ENCODE results near the gene SUGCT.

Gene SUGCT

GRCh38 chr7:40316176-40316575 lies 181.4 kb downstream of the SUGCT start:
- TF ChIP-seq NFIC (IDR thresholded peaks at IDR 0.05): no peak
- no peak for TF ChIP-seq TCF12 (IDR thresholded peaks at IDR 0.05; ENCODE audit: low read depth)

- TF ChIP-seq EGR1 (IDR thresholded peaks at IDR 0.05): no peak
- TF ChIP-seq YY1 (IDR thresholded peaks at IDR 0.05; ENCODE audit: low read depth): no peak
- TF ChIP-seq NFIC (IDR thresholded peaks at IDR 0.05): no peak
- no peak for TF ChIP-seq TAF1 (IDR thresholded peaks at IDR 0.05; ENCODE audit: low read depth)
- no peak for TF ChIP-seq REST (IDR thresholded peaks at IDR 0.05; ENCODE audit: low read depth)
- TF ChIP-seq EP300 (IDR thresholded peaks at IDR 0.05; ENCODE audit: borderline replicate concordance): no peak
Observed at GRCh38 chr7:40324914-40325313, 190.1 kb downstream of the SUGCT start.

GRCh38 chr7:40327113-40327512 lies 192.3 kb downstream of the SUGCT start:
- no peak for TF ChIP-seq FOXM1 (IDR thresholded peaks at IDR 0.05; ENCODE audit: borderline replicate concordance, low read depth)
- TF ChIP-seq ZBTB7A (IDR thresholded peaks at IDR 0.05; ENCODE audit: low read depth): no peak
- TF ChIP-seq, protein P1, sequence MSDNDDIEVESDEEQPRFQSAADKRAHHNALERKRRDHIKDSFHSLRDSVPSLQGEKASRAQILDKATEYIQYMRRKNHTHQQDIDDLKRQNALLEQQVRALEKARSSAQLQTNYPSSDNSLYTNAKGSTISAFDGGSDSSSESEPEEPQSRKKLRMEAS (IDR thresholded peaks at IDR 0.05): no peak
- no peak for TF ChIP-seq EP300 (IDR thresholded peaks at IDR 0.05; ENCODE audit: borderline replicate concordance)
- TF ChIP-seq REST (IDR thresholded peaks at IDR 0.05; ENCODE audit: low read depth): no peak
- no peak for TF ChIP-seq USF1 (IDR thresholded peaks at IDR 0.05)
- TF ChIP-seq TCF12 (IDR thresholded peaks at IDR 0.05; ENCODE audit: low read depth): no peak
- no peak for TF ChIP-seq CEBPB (IDR thresholded peaks at IDR 0.05)
- TF ChIP-seq TEAD4 (IDR thresholded peaks at IDR 0.05): no peak
- no peak for TF ChIP-seq RAD21 (IDR thresholded peaks at IDR 0.05; ENCODE audit: low read depth)

DNA sequence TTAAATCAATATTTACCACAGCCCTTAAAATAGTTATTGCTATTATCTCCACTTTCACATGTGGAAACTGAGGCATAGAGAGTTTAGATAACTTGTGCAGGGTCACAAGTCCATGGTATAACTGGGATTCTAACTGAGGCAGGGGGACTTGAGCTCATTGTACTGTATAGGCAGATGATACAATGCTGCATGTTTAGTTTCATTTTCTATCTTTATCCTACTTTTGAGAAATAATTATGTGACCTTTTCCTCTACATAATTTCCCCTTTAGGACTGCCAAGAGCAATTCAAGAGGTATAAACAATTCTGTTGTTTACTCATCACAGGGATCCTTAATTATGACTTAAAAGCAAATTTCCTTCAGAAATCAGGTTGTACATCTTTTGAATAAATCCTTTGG lies 193.1 kb downstream of the SUGCT start:
- no peak for TF ChIP-seq FOXM1 (IDR thresholded peaks at IDR 0.05; ENCODE audit: borderline replicate concordance, low read depth)
- no peak for TF ChIP-seq TCF12 (IDR thresholded peaks at IDR 0.05; ENCODE audit: low read depth)
- no peak for TF ChIP-seq NFIC (IDR thresholded peaks at IDR 0.05)
- TF ChIP-seq, protein P1 (IDR thresholded peaks at IDR 0.05): no peak
- TF ChIP-seq REST (IDR thresholded peaks at IDR 0.05; ENCODE audit: low read depth): no peak
- no peak for TF ChIP-seq ZBTB7A (IDR thresholded peaks at IDR 0.05; ENCODE audit: low read depth)
- TF ChIP-seq TAF1 (IDR thresholded peaks at IDR 0.05; ENCODE audit: low read depth): no peak
- TF ChIP-seq EGR1 (IDR thresholded peaks at IDR 0.05): no peak

- no peak for TF ChIP-seq TCF12 (IDR thresholded peaks at IDR 0.05; ENCODE audit: low read depth)
- TF ChIP-seq RAD21 (IDR thresholded peaks at IDR 0.05; ENCODE audit: low read depth): peak; percentile 70
- TF ChIP-seq, protein P1 (IDR thresholded peaks at IDR 0.05): no peak
- no peak for TF ChIP-seq EP300 (IDR thresholded peaks at IDR 0.05; ENCODE audit: borderline replicate concordance)
- TF ChIP-seq NFIC (IDR thresholded peaks at IDR 0.05): no peak
Observed at GRCh38 chr7:40329601-40330153, 194.9 kb downstream of the SUGCT start.

- TF ChIP-seq ZBTB7A (IDR thresholded peaks at IDR 0.05; ENCODE audit: low read depth) (no peak), CREB1 (IDR thresholded peaks at IDR 0.05; ENCODE audit: low read depth) (no peak), EGR1 (IDR thresholded peaks at IDR 0.05) (no peak), REST (IDR thresholded peaks at IDR 0.05; ENCODE audit: low read depth) (no peak), YY1 (IDR thresholded peaks at IDR 0.05; ENCODE audit: low read depth) (no peak), EP300 (IDR thresholded peaks at IDR 0.05; ENCODE audit: borderline replicate concordance) (no peak), USF1 (IDR thresholded peaks at IDR 0.05) (no peak), TAF1 (IDR thresholded peaks at IDR 0.05; ENCODE audit: low read depth) (no peak)
Observed at GRCh38 chr7:40330408-40330807, 195.6 kb downstream of the SUGCT start.

Data from Ishikawa (cell line).